C4-2B (cell line): Measurements from ENCODE around the gene UBE2B.
"Not testable (repeated sequence)": the region's sequence is repeated elsewhere in the genome, so short reads cannot be mapped to it uniquely, and the experiment has no call there.

Experiments used
- CTCF ChIP-seq: fragments of 450-650 bp; conservative IDR thresholded peaks from 2 replicates; pipeline ENCODE4 v1.5.1; 2017; ENCODE audit warnings: mild to moderate bottlenecking
- ZFX ChIP-seq: fragments of 450-650 bp; IDR thresholded peaks from 2 replicates; pipeline ENCODE4 v1.6.1; 2017

DNA sequence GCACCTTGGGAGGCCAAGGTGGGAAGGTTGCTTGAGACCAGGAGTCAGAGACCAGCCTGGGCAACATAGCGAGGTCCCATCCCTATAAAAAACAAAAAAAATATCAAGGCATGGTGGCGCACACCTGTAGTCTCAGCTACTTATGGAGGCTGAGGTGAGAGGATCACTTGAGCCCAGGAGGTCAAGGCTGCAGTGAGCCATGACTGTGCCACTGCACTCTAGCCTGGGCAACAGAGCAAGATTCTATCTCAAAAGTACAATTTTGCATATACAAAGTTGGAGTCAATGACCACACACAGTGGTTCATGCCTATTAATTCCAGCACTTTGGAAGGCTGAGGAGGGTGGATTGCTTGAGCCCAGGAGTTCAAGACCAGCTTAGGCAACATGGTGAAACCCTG, 10.8 kb downstream of the UBE2B start:
- TF ChIP-seq CTCF, ZFX: not testable (repeated sequence)
